Stimulated activated CD4-positive, alpha-beta T cell treated with anti-CD3 and anti-CD28 coated beads, Interleukin-1b, Interleukin-23, amount 100 ng/mL, for 4 hours (primary cell): Measurements from ENCODE around the gene VASN.
"Not testable (repeated sequence)": the region's sequence is repeated elsewhere in the genome, so short reads cannot be mapped to it uniquely, and the experiment has no call there.

Experiments
- DNase-seq, 2 donors: peaks; one replicate each; pipeline ENCODE4 v3.0.0-alpha.2; 2020; ENCODE audit warnings: low read depth in 2 of 2

VASN gene

GRCh38 chr16:4385066-4385788 lies 13.6 kb downstream of the VASN start:
- no peak for DNase-seq

DNA sequence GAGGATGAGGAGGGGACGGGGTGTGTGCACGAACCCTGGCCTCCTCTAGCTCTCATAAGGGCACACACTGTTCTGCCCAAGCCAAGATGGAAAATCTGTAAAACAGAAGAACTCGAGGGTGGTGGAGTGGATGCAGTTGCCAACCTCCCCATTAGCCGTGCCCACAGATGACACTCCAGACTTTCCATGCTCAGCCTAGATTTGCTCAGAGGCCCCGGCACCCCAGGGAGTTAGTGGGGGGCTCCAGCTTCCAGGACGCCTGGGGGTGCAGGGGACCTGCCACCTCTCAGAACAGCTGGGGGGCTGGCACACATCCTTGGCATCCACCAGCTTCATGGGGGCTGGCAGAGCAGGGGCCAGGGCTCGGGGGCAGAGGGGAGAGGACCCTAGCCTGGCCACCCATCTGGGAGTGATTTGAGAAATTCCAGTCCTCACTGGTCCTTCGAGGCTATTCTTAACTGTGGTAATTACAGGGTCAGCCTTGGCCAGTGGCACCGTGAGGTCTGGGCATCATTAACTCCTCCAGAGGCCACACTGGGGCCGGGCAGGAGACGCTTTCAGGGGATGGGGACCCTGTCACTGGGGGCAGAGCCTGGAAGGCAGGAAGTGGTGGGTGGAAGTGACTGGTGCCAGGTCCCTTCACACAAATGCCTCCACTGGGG lies 14.3 kb downstream of the VASN start:
- DNase-seq, result no peak

DNA sequence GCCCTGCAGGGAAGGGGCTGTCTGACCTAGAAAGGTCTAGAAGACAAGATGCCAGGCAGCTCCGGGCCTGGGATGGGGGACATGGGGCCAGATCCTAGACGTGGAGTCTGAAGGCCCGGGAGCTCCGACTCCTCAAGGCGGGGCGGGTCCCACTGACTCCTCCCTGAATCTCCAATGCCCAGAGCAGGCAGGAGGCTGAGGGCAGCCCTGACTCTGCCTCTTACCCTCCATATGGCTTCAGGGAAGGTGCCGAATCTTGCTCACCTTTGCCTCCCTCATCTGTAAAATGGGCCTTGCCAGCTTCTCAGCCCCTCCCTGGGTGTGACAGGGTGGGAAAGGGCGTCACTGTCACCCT lies 14.8 kb downstream of the VASN start:
- no peak for DNase-seq

DNA sequence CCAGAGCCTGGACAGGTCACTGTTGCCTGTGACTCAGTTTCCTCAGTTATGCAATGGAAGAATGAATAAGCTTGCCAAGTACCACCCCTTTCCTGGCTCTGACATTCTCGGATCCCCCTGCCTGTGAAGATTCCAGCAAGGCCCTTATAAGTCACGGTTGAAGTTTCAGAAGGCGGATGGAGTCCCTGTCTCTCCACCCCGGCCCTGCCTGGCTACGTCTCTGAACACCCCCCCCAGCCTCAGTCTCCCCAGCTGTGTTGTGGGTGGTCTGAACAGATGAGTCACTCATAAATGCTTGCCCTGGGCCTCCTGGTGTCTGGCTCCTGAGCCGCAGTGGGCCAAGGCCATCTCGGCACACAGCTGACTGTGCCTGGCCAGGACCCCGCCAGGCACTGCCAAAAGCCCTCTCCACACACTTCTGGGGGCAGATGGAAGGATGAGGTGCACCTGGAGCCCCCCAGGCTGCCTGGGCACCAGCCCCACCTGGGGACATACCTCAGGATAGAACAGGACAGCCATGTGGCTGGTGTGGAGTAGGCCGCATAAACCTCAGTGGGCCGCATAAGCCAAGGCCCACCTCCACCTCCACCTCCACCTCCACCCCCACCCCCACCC lies 15.4 kb downstream of the VASN start:
- DNase-seq, result no peak

- no peak for DNase-seq
These were observed 16.1 kb downstream of the VASN start for GRCh38 chr16:4387781-4388180.

DNA sequence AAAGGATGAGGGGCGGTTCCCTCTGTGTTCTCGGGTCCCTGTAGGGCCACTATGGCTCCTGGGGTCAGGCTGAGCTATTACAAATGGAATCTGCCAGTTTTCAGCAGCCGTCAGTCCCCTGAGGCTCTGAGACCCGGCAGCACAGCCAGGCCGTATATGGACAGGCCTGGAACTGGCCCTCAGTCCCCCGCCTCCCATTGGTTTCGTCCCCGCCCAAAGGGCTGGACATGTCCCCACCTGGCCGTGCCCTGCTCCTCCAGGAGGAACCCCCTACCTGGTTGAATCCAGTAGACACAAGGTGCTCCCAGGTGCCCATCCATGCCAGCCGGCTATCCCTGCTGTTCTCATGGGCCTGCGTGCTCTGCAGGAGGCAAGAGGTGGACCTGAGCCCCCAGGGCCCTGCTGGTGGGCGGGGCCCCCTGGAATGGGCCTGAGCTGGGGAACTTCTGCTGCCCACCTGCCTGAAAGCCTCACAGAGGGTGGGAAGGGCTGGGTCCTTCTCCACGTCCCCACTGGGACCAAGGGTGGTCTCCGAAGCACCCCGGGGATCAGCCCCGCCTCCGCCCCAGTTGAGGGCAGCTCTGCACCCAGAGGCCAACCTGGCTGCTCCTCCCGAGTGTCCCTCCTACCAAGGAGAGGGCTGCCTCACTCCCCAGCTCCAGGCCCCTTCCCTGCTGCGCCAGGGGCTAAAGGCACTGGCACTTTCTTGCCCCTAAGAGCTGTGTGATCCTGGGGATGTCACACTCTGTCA lies 16.8 kb downstream of the VASN start:
- DNase-seq, result no peak

DNA sequence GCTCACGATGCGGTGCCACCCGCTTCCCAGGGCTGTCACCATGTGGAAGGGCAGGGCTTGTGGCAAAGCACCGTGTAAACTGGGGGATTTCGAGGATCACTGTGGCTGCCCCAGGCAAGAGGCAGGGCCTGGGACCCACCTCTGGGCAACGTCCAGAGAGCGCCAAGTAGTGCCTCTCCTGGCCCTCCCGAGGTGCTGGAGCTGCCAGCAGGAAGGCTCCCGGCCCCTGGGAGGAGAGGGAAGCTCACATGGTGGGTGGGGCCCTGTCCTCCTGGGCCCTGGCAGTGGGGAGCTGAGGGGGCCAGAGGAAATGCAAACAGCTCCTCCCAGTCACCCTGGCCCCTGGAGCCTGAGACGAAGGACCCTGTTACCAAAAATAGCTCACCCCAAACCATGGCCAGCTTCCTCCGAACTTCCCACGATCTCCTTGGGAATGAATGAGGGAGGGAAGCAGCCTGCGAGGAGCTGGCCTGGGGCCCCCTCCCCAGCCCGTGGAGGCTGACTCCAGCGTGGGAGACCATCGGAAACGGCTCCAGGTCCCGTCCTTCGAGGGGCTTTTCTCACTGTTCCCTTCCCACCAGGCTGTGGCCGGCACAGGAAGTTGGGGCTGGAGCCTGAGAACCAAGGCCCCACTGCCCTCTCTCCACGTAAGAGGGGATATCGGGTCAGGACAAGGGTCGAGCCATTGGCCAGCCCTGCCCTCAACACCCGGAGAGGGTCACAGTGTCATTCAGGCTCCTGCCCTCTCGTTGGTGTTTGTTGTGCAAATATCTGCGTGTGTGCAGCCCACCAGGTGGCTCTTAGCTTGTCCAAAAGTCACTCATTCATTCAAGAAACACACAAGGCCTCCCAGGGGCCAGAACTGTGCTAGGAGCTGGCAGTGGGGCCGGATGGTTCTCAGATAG lies 17.7 kb downstream of the VASN start:
- DNase-seq, result no peak

- DNase-seq, result no peak
These were observed 18.9 kb downstream of the VASN start for GRCh38 chr16:4390266-4391260.

DNA sequence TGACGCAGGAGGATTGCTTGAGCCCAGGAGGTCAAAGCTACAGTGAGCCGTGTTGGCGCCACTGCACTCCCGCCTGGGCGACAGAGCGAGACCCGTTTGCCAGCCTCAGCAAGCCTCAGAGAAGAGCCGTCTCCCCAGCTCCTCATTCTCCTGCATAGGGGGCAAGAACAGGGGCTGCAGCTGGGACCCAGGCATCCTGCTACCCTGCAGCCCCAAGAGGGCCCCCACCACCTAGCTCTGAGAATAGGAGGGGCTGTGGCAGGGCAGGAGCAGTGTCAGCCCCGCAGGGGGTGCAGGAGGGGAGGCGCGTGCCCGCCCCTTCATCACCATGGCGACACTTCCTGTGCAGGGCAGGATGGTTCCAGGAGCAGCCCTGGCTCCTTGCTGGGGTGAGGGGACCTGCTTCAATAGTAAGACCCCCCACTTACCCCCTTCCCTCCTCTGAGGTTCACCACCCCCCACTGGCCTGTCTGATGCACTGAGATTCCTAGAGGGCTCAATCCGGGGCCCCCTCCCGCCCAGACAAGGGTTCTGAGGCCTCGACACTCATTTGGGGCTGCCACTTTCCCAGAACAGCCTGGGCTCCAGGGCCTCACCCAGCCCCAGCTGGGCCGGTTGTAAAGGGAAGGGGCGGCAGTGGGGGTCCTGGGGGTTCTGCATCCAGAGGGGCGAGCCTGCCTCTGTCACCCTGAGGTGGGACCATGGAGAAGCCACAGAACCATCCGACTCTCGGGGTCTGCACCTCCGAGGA lies 20.2 kb downstream of the VASN start:
- no peak for DNase-seq

DNA sequence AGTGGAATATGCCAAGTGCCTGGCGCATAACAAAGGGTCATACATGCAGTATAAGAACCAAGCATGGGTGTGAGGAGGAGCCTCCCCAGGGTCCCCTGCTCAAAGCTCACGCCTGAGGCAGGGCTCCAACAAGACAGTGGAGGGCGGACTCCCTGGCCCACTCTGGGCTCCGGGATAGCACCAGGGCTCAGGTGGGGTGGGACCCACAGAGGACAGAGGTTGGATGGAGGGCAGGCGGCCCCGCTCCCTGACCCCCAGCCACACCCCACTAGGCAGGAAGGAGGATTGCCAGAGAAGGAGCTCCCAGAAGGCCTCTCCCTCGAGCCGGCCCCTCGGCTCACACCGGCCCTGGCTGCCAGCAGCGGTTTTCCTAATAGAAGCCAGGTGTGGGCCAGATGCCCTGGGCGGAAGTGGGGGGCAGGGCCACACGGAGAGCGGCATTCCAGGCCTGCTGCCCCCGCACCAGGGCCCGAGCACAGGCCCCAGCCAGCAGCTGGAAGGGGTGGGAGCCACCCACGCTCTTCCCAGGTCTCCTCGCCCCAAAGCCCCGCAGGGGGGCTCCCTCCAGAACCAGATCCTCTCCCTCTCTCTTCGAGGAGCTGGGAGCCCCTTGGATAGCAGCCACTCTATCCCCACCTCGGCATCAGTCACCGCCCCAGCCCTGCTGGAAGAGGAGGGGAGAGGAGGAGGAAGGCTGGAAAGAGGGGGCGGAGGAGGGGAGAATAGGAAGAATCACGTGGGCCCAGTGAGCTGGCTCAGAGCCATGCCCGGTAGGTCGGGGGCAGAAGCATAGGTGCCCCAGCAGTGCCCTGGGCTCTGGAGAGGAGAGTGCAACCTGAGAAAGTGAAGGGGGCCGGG lies 21.0 kb downstream of the VASN start:
- DNase-seq, result no peak

- DNase-seq, result no peak
These were observed 21.6 kb downstream of the VASN start for GRCh38 chr16:4393240-4393600.

DNA sequence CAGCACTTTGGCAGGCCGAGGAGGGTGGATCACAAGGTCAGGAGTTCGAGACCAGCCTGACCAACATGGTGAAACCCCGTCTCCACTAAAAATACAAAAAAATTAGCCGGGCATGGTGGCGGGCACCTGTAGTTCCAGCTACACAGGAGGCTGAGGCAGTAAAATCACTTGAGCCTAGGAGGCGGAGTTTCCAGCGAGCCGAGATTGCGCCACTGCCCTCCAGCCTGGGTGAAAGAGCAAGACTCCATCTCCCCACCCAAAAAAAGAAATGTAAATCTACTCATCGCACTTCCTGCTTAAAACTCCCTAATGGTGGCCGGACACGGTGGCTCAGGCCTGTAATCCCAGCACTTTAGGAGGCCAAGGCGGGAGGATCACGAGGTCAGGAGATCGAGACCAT lies 22.2 kb downstream of the VASN start:
- not testable (repeated sequence) for DNase-seq

DNA sequence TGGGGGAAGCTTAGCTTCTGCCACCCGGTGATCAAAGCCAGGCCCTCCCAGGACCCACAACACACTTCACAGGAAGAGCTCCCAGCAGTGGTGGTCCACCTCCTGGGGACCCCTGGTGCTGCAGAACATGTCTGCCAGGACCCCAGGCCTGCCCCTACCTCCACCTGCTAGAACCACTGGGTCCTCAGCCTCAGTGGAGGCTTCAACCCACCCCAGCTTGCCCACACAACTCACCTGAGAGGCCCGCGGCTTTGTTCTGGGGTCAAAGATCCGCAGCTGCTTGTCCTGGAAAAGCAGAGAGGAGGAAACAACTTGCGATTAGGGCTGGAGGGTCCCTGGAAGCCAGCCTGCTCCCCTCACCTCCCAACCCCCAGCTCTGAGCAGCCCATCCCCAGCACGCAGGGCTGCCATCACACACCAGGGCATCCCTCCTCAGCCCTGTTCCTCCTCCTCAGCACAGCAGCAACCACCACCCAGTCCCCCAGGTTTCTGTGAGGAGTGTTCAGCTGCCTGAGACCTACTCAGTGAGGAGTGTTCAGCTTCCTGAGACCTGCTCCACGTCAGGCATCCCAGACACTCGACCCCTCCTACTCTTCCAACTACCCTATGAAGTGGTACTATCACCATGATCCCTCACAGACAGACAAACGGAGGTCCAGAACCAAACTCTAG lies 23.5 kb downstream of the VASN start:
- DNase-seq, result no peak

DNA sequence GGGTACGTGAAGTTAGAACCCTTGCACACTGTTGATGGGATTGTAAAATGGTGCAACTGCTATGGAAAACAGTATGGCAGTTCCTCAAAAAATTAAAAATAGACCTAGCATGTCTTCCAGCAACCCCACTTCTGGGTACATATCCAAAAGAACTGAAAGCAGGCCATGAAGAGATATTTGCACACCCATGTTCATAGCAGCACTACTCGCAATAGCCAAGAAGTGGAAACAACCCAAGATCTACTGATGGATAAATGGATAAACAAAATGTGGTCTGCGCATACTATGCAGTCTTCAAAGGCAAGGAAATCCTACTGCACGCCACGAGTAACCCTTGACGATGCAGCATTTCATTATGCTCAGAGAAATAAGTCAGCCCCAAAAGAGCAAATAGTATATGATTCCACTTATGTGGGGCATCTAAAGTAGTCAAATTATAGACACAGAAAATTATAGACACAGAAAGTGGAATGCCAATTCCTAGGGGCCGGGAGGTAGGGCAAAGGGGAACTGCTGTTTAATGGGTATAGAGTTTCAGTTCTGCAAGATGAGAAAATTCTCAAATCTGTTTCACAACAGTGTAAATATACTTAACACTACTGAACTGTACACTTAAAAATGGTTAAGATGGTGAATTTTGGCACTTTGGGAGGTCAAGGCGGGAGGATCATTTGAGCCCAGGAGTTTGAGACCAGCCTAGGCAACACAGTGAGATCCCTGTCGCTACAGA lies 27.5 kb downstream of the VASN start:
- no peak for DNase-seq

DNA sequence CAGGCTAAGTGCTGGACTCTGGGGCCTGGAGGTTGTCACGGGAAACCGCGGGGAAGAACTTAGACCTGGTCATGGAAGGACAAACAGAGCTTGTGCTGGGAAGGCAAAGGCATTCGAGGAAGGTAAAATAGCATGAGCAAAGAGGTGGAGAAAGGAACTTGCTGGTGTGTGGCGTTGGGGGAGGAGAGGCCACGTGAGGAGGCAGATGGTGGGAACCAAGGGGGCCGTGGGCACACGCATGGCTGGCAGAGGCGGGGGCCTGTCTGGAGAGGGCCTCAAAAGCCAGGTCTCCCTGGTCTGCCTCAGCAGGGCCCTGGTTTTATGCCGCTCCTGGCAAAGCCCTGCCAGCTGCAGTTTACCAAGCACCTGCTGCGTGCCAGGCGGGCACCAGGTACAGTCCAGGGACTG lies 29.4 kb downstream of the VASN start:
- no peak for DNase-seq

DNA sequence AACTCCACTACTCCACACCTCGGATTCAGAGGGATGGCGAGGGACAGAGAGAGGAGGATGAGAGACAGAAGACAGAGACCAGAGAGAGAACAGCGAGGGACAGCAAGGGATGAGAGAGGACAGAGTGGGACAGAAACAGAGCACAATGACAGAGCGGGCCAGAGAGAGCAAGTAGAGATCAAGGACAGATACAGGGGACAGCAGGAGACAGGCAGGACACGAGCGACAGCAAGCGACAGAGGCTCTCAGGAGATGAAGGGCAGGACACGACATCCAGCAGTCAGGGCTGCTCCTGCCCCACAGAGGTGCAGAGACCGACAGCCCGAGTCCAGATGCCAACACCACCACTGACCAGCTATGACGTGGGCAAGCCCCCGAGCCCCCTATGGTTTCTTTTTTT lies 29.9 kb downstream of the VASN start:
- DNase-seq, result no peak

- peak; percentile 70 to 72 for DNase-seq
These were observed 30.9 kb downstream of the VASN start for GRCh38 chr16:4402439-4403132.
